NCI-H345 treated with DMSO at 0.1 percent for 48 hours (cell line): ENCODE results near the gene LMTK3.
"Not testable (repeated sequence)": the region's sequence is repeated elsewhere in the genome, so short reads cannot be mapped to it uniquely, and the experiment has no call there.

ENCODE experiments used
- DNase-seq: peaks from one replicate; lab custom pipeline; 2025; ENCODE audit not compliant: unreplicated experiment; lab: John Stamatoyannopoulos, UW

LMTK3 gene

DNA sequence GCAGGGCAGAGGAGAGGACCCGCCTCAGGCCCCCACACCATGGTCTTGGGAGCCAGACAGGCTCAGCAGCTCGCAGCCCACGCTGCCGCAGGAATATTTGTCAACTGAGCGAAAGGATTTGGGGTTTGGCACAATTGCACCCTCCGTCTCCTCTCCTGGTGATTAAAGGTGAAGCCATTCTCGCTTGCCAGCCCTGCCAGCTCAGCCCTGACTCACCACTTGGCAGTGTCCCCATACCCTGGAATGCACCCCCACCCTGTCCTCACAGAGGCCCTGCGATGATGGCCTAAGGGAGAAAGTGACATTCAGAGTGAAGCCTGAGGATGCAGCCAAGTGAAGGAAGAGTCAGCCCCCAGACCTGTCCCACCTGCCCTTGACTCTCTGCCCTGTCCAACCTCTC is 23.7 kb downstream of the LMTK3 start:
- no peak for DNase-seq

DNA sequence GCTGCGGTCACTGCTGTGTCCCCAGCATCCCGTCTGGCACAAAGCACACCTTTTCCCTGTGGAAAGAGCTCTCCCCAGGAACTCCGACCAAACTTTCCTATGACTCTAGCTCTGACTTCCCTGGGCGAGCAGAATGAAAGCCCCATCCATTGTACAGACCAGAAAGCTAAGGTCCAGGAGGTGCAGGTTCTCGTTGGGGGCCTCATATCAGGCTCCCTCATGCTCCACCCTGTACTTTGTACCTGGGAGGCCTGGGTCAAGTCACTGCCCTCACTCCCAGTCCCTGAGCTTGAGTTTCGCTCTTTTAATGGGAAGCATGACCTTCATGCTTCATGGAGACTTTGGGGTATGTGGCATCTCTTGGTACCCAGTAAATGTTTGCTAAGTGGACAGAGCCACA is 24.1 kb downstream of the LMTK3 start:
- DNase-seq: no peak

DNA sequence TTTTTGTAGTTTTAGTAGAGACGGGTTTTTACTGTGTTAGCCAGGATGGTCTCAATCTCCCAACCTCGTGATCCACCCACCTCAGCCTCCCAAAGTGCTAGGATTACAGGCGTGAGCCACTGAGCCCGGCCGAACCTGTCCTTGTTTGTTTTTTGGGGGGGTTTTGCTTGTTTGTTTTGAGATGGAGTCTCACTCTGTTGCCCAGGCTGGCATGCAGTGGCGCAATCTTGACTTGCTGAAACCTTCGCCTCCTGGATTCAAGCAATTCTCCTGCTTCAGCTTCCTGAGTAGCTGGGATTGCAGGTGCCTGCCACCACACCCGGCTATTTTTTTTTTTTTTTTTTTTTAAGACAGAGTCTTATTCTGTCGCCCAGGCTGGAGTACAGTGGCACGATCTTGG is 24.9 kb downstream of the LMTK3 start:
- DNase-seq: not testable (repeated sequence)

DNA sequence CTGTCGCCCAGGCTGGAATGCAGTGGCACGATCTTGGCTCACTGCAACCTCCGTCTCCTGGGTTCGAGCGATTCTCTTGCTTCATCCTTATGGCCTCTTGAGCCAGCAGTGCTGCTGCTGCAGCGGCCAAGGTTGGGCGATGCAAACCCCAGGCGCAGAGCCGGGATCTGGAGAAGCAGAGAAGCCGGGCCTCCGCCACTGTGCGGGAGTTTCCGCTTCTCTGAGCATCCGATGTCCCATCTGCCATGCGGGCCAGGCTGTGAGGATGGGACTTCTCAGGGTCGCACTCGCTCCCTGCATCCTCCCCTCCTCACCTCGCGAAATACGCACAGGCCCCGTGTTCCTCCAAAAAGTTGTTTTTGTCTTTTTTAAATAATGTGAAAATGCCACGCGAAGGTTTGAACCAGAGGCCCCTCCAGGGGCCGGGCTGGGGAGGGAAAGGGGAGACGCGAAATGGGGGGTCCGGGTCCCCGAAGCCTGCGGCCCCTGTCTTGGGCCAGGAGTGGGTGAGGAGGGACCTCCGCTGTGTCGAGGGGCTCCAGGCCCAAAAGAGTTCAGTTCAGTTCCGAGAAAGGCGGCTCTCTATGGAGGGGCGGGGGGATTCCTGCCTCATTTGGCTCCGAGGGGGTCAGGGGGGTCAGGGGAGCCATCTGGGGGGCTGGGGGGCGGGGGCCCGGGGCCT is 26.6 kb downstream of the LMTK3 start:
- DNase-seq: no peak

DNA sequence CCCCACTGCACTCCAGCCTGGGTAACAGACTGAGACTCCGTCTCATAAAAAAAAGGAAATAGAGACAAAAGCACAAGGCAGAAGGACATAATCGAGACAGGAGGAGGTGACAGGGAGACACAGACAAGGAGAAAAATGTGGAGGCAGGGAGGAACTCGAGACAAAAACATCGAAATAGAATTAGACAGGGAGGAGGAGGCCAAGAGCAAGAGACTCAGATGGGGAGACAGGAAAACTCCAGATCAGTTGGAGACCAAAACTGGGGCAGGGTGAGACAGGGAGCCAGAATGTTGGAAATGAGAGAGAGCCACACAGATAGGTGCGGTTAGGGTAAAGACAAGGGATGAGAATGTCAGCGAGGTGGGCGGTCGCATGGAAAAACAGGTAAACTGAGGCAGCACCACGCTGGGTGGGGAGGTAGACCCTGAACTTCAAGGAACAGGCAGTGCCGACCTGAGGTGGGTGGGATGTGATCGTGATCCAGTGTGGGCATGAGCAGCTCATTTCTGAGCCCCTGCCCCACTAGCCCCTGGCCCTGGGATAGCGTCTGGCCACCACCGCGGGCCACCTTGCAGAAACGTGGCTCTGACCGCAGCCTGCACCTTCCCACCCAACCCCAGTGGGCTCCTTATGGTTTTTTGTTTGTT is 27.3 kb downstream of the LMTK3 start:
- DNase-seq: no peak

DNA sequence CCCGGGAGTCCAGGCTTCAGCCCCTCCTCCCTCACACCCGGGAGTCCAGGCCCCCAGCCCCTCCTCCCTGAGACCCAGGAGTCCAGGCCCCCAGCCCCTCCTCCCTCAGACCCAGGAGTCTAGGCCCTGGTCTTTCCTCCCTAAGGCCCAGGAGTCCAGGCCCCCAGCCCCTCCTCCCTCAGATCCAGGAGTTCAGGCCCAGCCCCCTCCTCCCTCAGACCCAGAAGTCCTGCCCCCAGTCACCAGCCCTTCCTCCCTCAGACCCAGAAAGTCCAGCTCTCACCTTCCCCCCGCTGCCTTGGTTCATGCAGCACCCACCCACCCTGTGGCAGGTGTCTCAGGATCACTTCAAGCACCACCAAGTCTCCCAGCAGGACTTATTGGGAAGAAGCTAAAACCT is 28.3 kb downstream of the LMTK3 start:
- no peak for DNase-seq

DNA sequence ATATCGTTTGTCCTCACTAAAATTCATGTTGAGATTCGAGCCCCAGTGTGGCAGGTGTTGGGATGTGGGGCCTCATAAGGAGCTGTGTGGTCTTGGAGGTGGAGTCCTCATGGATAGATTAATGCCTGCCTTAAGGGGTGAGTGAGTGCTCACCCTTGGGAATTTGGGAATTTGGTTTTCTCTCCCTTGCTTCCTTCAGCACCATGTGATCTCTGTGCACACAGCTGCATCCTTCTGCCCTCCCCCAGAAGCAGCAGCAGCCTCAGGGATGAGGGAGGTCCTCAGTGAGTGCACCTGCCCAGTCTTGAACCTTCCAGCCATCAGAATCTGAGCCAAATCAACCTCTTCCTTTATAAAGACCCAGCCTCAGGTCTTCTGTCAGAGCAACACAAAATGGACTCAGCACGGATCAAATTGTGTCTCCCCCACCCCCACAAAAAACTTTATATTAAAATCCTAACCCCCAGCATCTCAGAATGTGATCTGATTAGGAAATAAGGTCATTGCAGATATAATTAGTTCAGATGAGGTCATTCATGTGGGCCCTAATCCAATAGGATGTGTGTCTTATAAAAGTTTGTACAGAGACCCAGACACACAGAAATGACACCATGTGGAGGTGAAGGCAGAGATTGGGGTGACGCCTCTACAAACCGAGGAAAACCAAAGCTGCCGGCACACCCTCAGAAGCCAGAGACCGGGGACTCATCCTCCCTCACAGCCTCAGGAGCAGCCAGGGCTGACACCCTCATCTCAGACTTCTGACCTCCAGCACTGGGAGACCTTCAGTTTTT is 29.6 kb downstream of the LMTK3 start:
- DNase-seq: no peak

DNA sequence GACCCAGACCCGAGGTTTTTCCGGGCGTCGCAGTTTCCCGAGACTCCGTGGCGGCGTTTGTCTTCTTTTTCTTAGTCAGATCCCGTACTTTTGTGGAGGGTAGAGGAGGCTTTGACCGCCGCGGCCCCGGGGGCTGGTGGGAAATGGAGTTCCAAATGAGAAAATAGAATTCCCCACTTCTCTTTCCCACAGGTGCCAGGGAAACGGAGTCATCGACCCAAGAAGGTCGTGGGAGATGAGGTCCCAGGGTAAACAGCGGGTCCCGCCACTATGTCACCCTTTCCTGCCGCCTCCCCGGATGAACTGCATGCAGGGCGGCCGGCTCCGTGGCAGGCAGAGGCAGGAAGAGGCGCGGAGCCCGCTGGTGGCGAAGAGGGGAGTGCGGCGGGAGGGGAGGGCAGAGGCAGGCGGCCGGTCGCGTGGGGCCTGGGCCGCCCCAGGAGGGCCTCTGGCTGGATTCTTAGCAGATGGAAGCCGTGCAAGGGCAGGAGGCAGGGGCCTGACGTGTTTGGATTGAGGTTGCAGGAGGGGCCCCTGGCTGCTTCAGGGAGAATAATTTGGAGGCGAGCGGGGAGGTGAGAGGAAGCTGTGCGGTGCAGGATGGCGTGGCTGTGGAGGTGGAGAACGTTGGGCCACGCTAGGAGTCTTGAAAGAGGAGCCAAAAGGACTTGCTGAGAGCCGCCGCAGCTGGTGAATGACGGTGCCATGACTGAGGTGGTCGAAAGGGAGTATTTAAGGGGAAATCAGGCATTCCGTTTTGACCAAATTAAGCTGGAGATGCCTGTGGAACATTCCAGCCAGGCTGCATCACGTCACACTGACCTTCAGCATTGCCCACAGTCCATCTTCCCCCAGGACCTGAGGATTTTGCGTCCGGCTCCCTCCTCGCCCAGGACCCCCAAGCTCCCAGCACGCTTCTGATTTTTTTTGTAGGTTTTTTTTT is 30.8 kb downstream of the LMTK3 start:
- no peak for DNase-seq

DNA sequence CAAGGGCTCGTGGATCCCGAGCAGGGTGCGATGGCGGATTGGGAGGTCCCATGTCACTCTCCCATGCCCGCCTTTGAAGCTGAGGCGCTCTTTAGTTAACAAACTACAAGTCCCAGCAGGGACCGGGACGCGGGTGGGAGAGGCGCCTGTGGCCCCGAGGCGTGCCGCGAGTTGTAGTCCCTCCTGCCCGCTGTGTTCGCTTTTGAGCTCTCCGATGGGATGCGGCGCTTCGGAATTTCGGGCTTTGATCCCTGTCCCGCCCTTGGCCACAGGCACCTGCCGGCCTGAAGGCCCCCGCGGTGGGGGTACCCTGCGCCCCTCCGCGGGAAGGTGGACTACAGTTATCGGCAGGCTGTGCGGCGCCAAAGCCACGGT is 31.5 kb downstream of the LMTK3 start:
- no peak for DNase-seq

DNA sequence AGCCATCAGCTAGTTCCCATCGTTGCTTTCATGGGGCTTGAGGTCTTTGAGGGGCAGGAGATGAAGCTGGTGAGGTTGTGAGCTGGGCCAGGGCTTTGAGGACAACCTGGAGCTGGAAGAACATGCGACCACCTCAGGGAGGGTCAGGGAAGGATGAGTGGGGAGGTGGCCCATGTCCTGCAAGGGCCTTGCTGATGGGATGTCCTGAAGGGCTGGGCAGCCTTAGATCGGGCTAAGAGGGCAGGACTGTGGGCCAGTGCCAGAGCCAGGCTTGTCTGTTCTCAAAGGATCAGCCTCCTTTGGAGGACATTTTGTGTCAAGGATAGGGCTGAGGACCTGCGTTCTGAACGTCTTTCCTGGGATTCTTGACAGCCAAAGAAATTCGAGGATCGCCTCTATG is 31.9 kb downstream of the LMTK3 start:
- DNase-seq: no peak

DNA sequence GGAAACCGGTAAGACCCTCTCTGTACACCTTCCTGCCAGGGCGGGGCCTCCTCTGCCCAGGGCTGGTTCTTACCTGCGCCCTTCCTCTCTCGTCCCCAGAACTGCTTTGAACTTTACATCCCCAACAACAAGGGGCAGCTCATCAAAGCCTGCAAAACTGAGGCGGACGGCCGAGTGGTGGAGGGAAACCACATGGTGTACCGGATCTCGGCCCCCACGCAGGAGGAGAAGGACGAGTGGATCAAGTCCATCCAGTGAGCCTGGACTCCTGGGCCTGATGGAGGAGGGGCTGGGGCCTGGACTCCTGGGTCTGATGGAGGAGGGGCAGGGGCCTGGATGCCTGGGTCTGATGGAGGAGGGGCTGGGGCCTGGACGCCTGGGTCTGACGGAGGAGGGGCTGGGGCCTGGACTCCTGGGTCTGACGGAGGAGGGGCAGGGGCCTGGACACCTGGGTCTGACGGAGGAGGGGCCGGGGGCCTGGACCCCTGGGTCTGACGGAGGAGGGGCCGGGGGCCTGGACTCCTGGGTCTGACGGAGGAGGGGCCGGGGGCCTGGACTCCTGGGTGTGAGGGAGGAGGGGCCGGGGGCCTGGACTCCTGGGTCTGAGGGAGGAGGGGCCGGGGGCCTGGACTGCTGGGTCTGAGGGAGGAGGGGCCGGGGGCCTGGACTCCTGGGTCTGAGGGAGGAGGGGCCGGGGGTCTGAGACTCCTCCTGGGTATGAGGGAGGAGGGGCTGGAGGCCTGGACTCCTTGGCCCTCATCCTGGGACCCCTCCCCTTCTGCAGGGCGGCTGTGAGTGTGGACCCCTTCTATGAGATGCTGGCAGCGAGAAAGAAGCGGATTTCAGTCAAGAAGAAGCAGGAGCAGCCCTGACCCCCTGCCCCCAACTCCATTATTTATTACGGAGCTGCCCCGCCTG is 33.0 kb downstream of the LMTK3 start:
- no peak for DNase-seq

DNA sequence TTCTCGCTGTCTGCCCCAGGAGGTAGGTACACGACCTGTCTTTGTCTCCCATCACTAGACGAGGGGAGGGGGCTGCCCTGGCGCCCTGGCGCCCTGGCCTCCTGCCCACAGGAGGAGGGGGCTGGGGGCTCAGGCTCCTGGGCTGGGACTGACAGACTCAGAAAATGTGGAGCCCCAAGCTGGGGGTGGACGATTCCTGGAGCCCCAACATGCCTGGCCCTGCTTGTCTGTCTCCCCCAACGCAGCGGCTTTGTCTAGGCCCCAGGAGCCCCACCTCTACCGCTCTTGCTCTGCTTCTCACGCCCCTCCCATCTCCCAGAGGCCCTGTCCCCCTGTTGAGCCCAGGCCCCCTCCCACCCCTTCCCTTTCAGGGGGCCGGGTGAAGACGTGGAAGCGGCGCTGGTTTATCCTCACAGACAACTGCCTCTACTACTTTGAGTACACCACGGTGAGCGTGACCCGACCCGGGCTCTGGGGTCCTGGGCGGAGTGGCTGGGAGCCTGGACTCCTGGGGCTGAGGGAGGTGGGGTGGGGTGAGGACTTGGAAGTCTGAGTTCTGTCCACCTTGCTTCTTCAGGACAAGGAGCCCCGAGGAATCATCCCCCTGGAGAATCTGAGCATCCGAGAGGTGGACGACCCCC is 33.8 kb downstream of the LMTK3 start:
- DNase-seq: no peak

DNA sequence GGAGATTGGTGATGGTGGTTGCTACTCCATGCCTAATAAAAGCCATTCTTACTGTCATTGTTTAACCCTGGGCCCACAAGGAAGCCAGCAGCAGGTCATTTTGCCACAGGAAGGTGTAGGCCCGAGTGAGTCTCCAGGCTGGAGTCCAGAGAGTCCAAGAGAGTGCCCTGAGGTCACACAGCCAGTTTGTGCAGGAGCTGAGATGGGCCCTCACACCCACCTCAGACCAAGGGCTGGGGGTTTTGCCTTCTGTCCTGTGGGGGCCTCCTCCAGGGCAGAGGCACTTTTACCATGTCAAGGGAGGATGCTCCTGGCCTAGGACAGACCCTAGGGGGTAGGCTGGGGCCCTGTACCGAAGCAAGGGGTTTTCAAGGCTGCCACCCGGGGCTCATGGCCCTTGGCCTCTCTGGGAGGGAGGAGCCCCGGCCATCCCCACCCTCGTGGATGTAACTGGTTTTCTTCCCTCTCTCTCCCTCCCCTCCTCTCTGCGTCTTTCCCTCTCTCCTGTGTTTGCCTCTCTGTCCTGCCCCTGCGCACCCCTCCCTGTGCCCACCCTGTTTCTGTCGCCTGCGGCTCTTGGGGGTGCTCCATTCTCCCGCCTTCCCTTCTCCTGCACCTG is 34.5 kb downstream of the LMTK3 start:
- no peak for DNase-seq

DNA sequence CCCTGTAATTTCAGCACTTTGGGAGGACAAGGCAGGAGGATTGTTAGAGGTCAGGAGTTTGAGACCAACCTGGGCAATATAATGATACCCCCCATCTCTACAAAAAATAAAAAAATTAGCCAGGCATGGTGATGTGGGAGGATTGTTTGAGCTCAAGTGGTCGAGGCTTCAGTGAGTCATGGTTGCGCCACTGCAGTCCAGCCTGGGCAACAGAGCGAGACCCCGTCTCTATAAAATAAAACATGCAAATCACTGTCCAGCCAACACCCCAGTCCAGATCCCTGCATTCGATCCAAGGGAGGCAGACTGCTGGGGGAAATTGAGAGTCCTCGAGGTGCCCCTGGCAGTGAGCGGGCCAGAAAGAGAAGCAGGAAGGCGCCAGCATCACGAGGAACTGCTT is 35.5 kb downstream of the LMTK3 start:
- no peak for DNase-seq

DNA sequence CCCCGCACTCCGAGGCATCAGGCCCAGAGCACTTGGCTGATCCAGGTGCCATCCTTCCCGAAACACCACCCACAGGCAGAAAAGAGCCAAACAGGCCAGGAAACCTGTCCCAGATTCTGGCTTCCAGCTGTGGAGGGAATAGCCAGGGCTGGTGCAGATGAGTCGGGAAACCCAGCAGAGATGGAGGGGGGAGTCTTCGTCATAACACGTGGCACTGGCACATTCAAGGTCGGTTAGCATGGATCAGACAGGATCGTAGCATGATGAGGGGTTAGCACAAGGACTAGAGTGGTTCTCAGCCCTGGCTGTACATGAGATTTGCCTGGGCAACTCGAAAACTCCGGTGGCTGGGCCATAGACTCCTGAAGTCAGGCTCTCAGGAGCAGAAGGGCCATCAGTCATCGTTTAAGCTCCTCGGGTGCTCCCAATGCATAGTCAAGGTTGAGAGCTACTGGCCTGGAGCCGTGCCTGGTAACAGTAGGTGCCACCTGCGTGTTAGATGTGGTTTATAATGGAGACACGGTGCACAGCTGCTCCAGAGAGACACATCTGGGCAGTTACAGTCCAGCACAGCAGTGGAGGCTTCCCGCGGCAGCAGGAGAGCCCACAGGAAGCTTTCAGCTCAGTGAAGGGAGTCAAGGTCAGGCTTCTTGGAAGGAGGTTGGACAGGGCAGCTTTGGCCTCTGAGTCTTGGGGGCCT is 36.1 kb downstream of the LMTK3 start:
- no peak for DNase-seq

DNA sequence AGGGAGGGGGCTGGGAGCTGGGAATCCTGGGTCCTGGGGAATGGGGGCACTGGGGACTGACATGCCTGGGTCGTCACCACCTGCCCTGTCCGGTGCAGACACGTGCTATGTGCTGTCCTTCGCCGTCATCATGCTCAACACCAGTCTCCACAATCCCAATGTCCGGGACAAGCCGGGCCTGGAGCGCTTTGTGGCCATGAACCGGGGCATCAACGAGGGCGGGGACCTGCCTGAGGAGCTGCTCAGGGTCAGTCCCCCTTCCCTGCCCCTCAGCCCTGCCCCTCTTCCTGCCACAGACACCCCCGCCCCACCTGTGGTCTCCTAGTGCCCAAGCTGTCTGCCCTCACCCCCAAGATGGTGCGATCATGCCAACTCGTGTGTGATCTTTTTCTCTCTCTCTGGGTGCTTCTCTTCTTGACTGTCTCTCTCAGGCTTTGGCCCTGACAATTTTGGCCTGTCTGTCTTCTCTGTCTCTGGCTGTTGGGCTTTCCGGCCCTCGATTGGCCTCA is 37.5 kb downstream of the LMTK3 start:
- DNase-seq: no peak

DNA sequence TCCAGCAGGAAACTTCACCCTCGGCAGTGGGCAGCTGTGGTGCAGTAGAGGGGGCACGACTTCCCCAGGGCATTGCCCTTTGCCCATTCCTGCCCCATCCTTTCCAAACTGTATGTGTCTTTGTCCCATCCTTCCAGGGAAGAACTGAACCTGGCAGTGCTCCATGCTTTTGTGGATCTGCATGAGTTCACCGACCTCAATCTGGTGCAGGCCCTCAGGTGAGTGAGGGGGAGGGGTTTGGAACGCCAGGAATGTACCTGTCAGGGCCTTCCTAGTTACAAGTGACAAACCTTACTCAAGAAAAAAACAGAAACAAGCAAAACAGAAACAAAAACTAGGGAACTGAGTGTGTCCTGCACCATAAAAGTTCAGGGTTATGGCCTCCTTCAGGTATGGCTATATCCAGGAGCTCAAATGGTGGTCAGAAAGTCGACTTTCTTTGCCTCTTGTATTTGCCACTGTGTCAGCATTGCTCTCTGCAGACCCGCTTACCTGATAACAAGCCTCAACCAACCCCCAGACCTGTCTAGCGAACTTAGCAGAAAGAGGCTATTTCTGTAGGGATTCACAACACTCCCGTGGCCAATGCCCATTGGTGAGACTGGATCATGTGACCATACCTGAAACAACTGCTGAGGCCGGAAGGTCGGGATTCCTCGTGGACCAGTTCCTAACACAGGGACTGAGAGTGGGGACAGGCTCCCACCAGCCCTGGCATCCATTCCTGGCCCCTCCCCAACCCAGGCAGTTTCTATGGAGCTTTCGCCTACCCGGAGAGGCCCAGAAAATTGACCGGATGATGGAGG is 38.3 kb downstream of the LMTK3 start:
- no peak for DNase-seq

DNA sequence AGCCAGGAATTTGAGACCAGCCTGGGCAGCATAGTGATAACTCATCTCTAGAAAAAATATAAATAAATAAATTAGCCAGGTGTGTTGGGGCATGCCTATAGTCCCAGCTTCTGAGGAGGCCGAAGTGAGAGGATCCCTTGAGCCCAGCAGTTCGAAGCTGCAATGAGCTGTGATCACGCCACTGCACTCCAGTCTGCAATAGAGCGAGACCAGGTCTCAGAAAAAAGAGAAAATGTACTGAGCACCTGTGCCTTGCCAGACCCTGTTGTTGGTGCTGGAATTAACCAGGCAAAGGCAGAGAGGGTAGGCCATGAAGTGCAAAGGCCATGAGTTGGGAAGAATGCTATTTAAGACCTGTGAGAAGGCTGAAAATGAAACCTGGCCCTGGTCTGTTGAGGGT is 39.8 kb downstream of the LMTK3 start:
- no peak for DNase-seq
